ENCODE measurements around the gene GLP1R.
"Not testable (repeated sequence)": the region's sequence is repeated elsewhere in the genome, so short reads cannot be mapped to it uniquely, and the experiment has no call there.

GLP1R gene

GRCh38 chr6:39136207-39136606, 87.6 kb downstream of the GLP1R start:
- FAIRE-seq = not testable (repeated sequence)

DNA sequence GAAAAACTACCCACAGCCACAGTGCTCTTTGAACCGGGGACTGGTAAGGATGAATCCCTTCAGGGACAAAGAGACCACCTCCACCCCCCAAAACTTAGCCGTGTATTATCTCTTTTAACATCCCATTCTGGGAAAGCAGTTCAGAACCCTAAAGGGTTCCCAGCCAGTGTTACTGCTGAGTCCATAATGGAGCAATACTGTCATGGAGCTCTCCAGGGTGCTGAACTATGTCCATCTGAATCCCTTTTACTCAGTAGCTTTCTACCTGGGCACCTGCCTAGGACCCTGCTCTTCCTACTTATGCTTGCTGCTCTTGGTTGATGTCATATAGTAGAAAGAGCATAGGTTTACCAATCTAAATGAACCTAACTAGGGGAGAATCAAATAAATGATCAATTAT, 88.7 kb downstream of the GLP1R start:
- FAIRE-seq = no peak

Data from endometrium (tissue), 2 donors.